Liver (tissue), 3 donors: ENCODE data around the gene SIK2.

ENCODE experiments used
- ATF3 ChIP-seq: IDR thresholded peaks from 2 replicates; pipeline ENCODE4 v1.6.1; 2016; ENCODE audit warnings: antibody characterized with exemption
- CTCF ChIP-seq: fragments of 150-350 bp; IDR thresholded peaks from 2 replicates; pipeline ENCODE4 v1.5.1; 2017; ENCODE audit warnings: improper control_type of control experiment, low read depth, low read length; ENCODE audit not compliant: missing input control
- HNF4G ChIP-seq: IDR thresholded peaks from 2 replicates; pipeline ENCODE4 v1.6.1; 2016; ENCODE audit warnings: antibody characterized with exemption
- RAD21 ChIP-seq, 2 donors: IDR thresholded peaks; 2 replicates each; pipeline ENCODE4 v1.6.1; 2016; ENCODE audit warnings: antibody characterized with exemption in 2 of 2, mild to moderate bottlenecking in 2 of 2
- REST ChIP-seq: IDR thresholded peaks from 2 replicates; pipeline ENCODE4 v1.6.1; 2016; ENCODE audit warnings: antibody characterized with exemption, mild to moderate bottlenecking
- TAF1 ChIP-seq: conservative IDR thresholded peaks from 2 replicates; pipeline ENCODE4 v1.6.1; 2016; ENCODE audit warnings: antibody characterized with exemption, mild to moderate bottlenecking
- YY1 ChIP-seq: IDR thresholded peaks from 2 replicates; pipeline ENCODE4 v1.6.1; 2016; ENCODE audit warnings: antibody characterized with exemption, mild to moderate bottlenecking
- ZBTB33 ChIP-seq: IDR thresholded peaks from 2 replicates; pipeline ENCODE4 v1.6.1; 2016; ENCODE audit warnings: antibody characterized with exemption
- donor health status: healthy.
- donor health status: healthy.

GRCh38 chr11:111606986-111607385, 4.7 kb downstream of the SIK2 start:
- no peak for TF ChIP-seq CTCF
- TF ChIP-seq TAF1 = no peak
- TF ChIP-seq RAD21 (IDR thresholded peaks at IDR 0.05) = no peak
- TF ChIP-seq YY1 = no peak
- TF ChIP-seq REST = no peak
- TF ChIP-seq ATF3 = no peak
- TF ChIP-seq ZBTB33 = no peak
- TF ChIP-seq HNF4G = no peak
